ENCODE results near the gene SOWAHB.

The SOWAHB gene

GRCh38 chr4:76867880-76868655, 29.9 kb downstream of the SOWAHB start:
- TF ChIP-seq, protein P1, sequence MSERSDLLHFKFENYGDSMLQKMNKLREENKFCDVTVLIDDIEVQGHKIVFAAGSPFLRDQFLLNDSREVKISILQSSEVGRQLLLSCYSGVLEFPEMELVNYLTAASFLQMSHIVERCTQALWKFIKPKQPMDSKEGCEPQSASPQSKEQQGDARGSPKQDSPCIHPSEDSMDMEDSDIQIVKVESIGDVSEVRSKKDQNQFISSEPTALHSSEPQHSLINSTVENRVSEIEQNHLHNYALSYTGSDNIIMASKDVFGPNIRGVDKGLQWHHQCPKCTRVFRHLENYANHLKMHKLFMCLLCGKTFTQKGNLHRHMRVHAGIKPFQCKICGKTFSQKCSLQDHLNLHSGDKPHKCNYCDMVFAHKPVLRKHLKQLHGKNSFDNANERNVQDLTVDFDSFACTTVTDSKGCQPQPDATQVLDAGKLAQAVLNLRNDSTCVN (tag by site-specific recombination; optimal IDR thresholded peaks at IDR 0.05) = no peak
- TF ChIP-seq ZNF132 (tag by site-specific recombination; IDR thresholded peaks at IDR 0.05; ENCODE audit: borderline replicate concordance) (no peak), WT1 (tag by site-specific recombination; IDR thresholded peaks at IDR 0.05) (no peak), KLF9 (tag by site-specific recombination; IDR thresholded peaks at IDR 0.05; ENCODE audit: low read depth) (0 out of 2 replicates have a peak, but pooled peaks have one; percentile 38)
- TF ChIP-seq, protein P2, sequence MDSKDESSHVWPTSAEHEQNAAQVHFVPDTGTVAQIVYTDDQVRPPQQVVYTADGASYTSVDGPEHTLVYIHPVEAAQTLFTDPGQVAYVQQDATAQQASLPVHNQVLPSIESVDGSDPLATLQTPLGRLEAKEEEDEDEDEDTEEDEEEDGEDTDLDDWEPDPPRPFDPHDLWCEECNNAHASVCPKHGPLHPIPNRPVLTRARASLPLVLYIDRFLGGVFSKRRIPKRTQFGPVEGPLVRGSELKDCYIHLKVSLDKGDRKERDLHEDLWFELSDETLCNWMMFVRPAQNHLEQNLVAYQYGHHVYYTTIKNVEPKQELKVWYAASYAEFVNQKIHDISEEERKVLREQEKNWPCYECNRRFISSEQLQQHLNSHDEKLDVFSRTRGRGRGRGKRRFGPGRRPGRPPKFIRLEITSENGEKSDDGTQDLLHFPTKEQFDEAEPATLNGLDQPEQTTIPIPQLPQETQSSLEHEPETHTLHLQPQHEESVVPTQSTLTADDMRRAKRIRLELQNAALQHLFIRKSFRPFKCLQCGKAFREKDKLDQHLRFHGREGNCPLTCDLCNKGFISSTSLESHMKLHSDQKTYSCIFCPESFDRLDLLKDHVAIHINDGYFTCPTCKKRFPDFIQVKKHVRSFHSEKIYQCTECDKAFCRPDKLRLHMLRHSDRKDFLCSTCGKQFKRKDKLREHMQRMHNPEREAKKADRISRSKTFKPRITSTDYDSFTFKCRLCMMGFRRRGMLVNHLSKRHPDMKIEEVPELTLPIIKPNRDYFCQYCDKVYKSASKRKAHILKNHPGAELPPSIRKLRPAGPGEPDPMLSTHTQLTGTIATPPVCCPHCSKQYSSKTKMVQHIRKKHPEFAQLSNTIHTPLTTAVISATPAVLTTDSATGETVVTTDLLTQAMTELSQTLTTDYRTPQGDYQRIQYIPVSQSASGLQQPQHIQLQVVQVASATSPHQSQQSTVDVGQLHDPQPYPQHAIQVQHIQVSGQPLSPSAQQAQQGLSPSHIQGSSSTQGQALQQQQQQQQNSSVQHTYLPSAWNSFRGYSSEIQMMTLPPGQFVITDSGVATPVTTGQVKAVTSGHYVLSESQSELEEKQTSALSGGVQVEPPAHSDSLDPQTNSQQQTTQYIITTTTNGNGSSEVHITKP (tag by site-specific recombination; IDR thresholded peaks at IDR 0.05) = 0 out of 2 replicates have a peak, but pooled peaks have one; percentile 20
- Histone ChIP-seq H3K4me1 (ENCODE audit: control insufficient read depth, insufficient read depth, low read length) (no peaks in the 10 kb centered on the region), H3K9me3 (ENCODE audit: control insufficient read depth, insufficient read depth, low read depth, low read length) (no peaks in the 10 kb centered on the region), H3K27ac (ENCODE audit: extremely low read depth, low read depth, low read length) (no peak overlapping the region; the same call in 1 of the 2 replicates), H3K4me3 (ENCODE audit: low read depth, low read length) (no peak overlapping the region), H3K36me3 (ENCODE audit: control insufficient read depth in 2 of 2, insufficient read depth in 1 of 2, low read length in 2 of 2) (no peaks in the 10 kb centered on the region)
- ChIA-PET CTCF (interaction anchor here (0.6 to 0.9 kb wide), 4 partner anchors 12 to 110 kb away, joined by 3 read pairs; no protein-coding TSS in a partner anchor), POLR2A (no interaction called here)

DNA sequence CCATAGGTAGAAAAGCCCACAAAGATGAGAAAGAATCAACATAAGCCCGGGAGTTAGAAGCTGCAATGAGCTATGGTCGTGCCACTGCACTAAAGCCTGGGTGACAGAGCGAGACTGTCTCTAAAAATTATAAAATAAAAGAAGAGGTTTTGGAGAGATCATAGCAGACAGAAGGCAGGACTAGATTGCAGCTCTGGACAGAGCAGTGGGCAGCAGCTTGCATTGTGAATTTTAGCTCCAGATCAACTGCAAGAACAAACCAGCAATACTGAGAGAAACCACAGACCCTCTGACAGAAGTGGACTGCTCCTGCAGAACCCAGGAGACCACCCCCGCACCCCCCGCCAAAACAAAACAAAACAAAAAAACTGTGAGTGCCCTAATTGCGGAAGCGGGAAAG, 30.6 kb downstream of the SOWAHB start:
- no peaks in the 10 kb centered on the region for H3K4me1 ChIP-seq (ENCODE audit: control insufficient read depth, insufficient read depth, low read length)
- H3K4me3 ChIP-seq (ENCODE audit: low read depth, low read length) = no peak overlapping the region
- ChIA-PET CTCF (interaction anchor here (0.6 to 0.9 kb wide), 3 partner anchors 13 to 110 kb away, joined by 3 read pairs; no protein-coding TSS in a partner anchor), POLR2A (no interaction called here)
- no peak overlapping the region; the same call in 1 of the 2 replicates for H3K27ac ChIP-seq (ENCODE audit: extremely low read depth, low read depth, low read length)
- TF ChIP-seq ZNF398 (tag by site-specific recombination; IDR thresholded peaks at IDR 0.05) = no peak
- TF ChIP-seq ZNF660 (tag by site-specific recombination; IDR thresholded peaks at IDR 0.05) = no peak
- TF ChIP-seq ZNF354C (tag by site-specific recombination; IDR thresholded peaks at IDR 0.05; ENCODE audit: borderline replicate concordance, low read depth) = no peak
- TF ChIP-seq, protein P2 (tag by site-specific recombination; IDR thresholded peaks at IDR 0.05) = peak; percentile 61
- TF ChIP-seq, protein P3, sequence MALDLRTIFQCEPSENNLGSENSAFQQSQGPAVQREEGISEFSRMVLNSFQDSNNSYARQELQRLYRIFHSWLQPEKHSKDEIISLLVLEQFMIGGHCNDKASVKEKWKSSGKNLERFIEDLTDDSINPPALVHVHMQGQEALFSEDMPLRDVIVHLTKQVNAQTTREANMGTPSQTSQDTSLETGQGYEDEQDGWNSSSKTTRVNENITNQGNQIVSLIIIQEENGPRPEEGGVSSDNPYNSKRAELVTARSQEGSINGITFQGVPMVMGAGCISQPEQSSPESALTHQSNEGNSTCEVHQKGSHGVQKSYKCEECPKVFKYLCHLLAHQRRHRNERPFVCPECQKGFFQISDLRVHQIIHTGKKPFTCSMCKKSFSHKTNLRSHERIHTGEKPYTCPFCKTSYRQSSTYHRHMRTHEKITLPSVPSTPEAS (tag by site-specific recombination; IDR thresholded peaks at IDR 0.05) = no peak
- H3K9me3 ChIP-seq (ENCODE audit: control insufficient read depth, insufficient read depth, low read depth, low read length) = no peaks in the 10 kb centered on the region
- H3K36me3 ChIP-seq (ENCODE audit: control insufficient read depth in 2 of 2, insufficient read depth in 1 of 2, low read length in 2 of 2) = no peaks in the 10 kb centered on the region

Measured in HEK293 (cell line).